Cardiac fibroblast (primary cell): ENCODE data around the gene KLHL5.

Experiments
- DNase-seq, 2 donors: peaks; one replicate each; pipeline versions ENCODE4 v3.0.0 to v3.0.0-alpha.2; 2010; ENCODE audit warnings: low read depth in 2 of 2
- H3K4me3 ChIP-seq, 2 donors: replicated peaks in 1 of 2; 1 replicate in 1 of 2; 2 replicates in 1 of 2; pipeline ENCODE4 v1.5.1; 2011; ENCODE audit warnings: low read depth in 2 of 2, low read length in 2 of 2, mild to moderate bottlenecking in 2 of 2, moderate library complexity in 1 of 2
- CTCF ChIP-seq: IDR thresholded peaks from one replicate; pipeline ENCODE4 v1.5.1; 2011; ENCODE audit warnings: low read depth, mild to moderate bottlenecking, low read length, inconsistent platforms

KLHL5 gene

GRCh38 chr4:39062094-39062769, at the start of gene KLHL5:
TSS of gene KLHL5 (plus strand) at chr4:39062232. CDS start at chr4:39062653, 421 bp downstream.
- no peak for TF ChIP-seq CTCF
- no peak for DNase-seq

GRCh38 chr4:39014028-39014427, 48.0 kb upstream of the KLHL5 start:
- DNase-seq, result no peak
- H3K4me3 ChIP-seq, result no peak overlapping the region
- TF ChIP-seq CTCF, result no peak

More at GRCh38 chr4:39062094-39062769, at the start of gene KLHL5:
- no peak within 1 kb of the TSS for H3K4me3 ChIP-seq

- no peak overlapping the region for H3K4me3 ChIP-seq
- TF ChIP-seq CTCF, result no peak
- DNase-seq, result peak in 1 of 2 donors; percentile 58
Observed at GRCh38 chr4:39020130-39020529, 41.9 kb upstream of the KLHL5 start.

- TF ChIP-seq CTCF, result no peak
- no peak overlapping the region for H3K4me3 ChIP-seq
- DNase-seq, result peak in 1 of 2 donors; percentile 44
Observed at GRCh38 chr4:39021631-39022030, 40.4 kb upstream of the KLHL5 start.

GRCh38 chr4:39022241-39022640, 39.8 kb upstream of the KLHL5 start:
- DNase-seq, result no peak
- no peak for TF ChIP-seq CTCF
- H3K4me3 ChIP-seq, result no peak overlapping the region

- no peak for TF ChIP-seq CTCF
- H3K4me3 ChIP-seq, result no peak overlapping the region
- DNase-seq, result peak in 1 of 2 donors; percentile 57
Observed at GRCh38 chr4:39023059-39023458, 39.0 kb upstream of the KLHL5 start.
